K562 (cell line): ENCODE results near the gene TRMT2A. TPM values are rescaled to one million over a fixed set of nuclear protein-coding genes. Genes with fewer than 3 reads are reported as not detected.

Experiments used
- HDGF ChIP-seq: fragments of 450-650 bp; IDR thresholded peaks from 2 replicates; pipeline ENCODE4 v1.6.1; 2016
- MCM2 ChIP-seq: fragments of 450-650 bp; IDR thresholded peaks from 2 replicates; pipeline ENCODE4 v1.6.1; 2017; ENCODE audit warnings: low read depth, mild to moderate bottlenecking
- NCOA6 ChIP-seq: fragments of 450-650 bp; IDR thresholded peaks from 2 replicates; pipeline ENCODE4 v1.6.1; 2017; ENCODE audit warnings: mild to moderate bottlenecking
- NR2C2 ChIP-seq, 2 experiments: fragments of 200-800 bp in 1 of 2; sonication (Bioruptor generic) in 1 of 2; sonication (generic) in 1 of 2; formaldehyde crosslinking in 1 of 2; IDR thresholded peaks; 2 replicates each; pipeline versions ENCODE4 v1.6.1 to v1.8.0; 2016 to 2022; ENCODE audit warnings: mild to moderate bottlenecking in 1 of 2, missing compliant biosample characterization in 1 of 2, missing genetic modification characterization in 1 of 2, missing genetic modification reagents in 1 of 2
- POLR2B ChIP-seq: fragments of 450-650 bp; IDR thresholded peaks from 2 replicates; pipeline ENCODE4 v1.6.1; 2018; ENCODE audit warnings: low read depth; ENCODE audit not compliant: partially characterized antibody
- PTTG1 ChIP-seq: fragments of 450-650 bp; IDR thresholded peaks from 2 replicates; pipeline ENCODE4 v1.6.1; 2016; ENCODE audit warnings: low read depth, mild to moderate bottlenecking, missing genetic modification characterization, missing compliant biosample characterization
- RBFOX2 ChIP-seq: fragments of 200-400 bp; formaldehyde crosslinking; IDR thresholded peaks from 2 replicates; pipeline ENCODE4 v1.6.1; 2017; ENCODE audit warnings: low read depth, mild to moderate bottlenecking, low read length, moderate library complexity
- SIN3B ChIP-seq: fragments of 450-650 bp; IDR thresholded peaks from 2 replicates; pipeline ENCODE4 v1.6.1; 2017; ENCODE audit warnings: low read depth, mild to moderate bottlenecking, moderate library complexity
- SIRT6 ChIP-seq: IDR thresholded peaks from one replicate; pipeline ENCODE4 v1.6.1; 2012; ENCODE audit warnings: low read depth, mild to moderate bottlenecking, control low read depth, inconsistent platforms, low read length, moderate library complexity
- TARDBP ChIP-seq: fragments of 450-650 bp; IDR thresholded peaks from 2 replicates; pipeline ENCODE4 v1.6.1; 2016
- TFAM ChIP-seq: fragments of 250-450 bp; sonication (Bioruptor Pico); conservative IDR thresholded peaks from 2 replicates; pipeline ENCODE4 v1.5.0; 2021; ENCODE audit warnings: mild to moderate bottlenecking, moderate library complexity
- THRA ChIP-seq: fragments of 450-650 bp; IDR thresholded peaks from 2 replicates; pipeline ENCODE4 v1.6.1; 2017; ENCODE audit warnings: mild to moderate bottlenecking, moderate library complexity
- ZNF347 ChIP-seq: fragments of 450-650 bp; formaldehyde crosslinking; IDR thresholded peaks from 2 replicates; pipeline ENCODE4 v1.4.0; 2020; ENCODE audit warnings: low read depth, mild to moderate bottlenecking, moderate library complexity
- ZNF639 ChIP-seq, 2 experiments: fragments of 200-800 bp in 1 of 2; sonication (Bioruptor generic) in 1 of 2; sonication (generic) in 1 of 2; formaldehyde crosslinking in 1 of 2; IDR thresholded peaks in 1 of 2; conservative IDR thresholded peaks in 1 of 2; 2 replicates each; pipeline versions ENCODE4 v1.5.0 to v1.6.1; 2016 to 2020; ENCODE audit warnings: missing compliant biosample characterization in 1 of 2, missing genetic modification characterization in 1 of 2, missing genetic modification reagents in 1 of 2
- ZNF76 ChIP-seq: fragments of 250-450 bp; sonication (Bioruptor Pico); IDR thresholded peaks from 2 replicates; pipeline ENCODE4 v1.4.0; 2020; ENCODE audit warnings: mild to moderate bottlenecking, moderate library complexity, borderline replicate concordance
- polyA plus RNA-seq, 8 experiments: library from polyadenylated mRNA; depleted of rRNA in 4 of 8; stranded (reverse) in 5 of 8; unstranded in 3 of 8; fragments of >200 nt; fragmentation: Nextera tagmentation in 2 of 8; fragmentation: Illumina TruSeq in 1 of 8; extraction: Ambion mirVana in 2 of 8; extraction: Trizol in 1 of 8; gene quantifications; 2 replicates each; pipeline versions ENCODE4 v1.2.1 to v1.2.3, GENCODE V29; 2011 to 2014; ENCODE audit warnings: inconsistent platforms in 1 of 8, missing spikeins in 1 of 8
- total RNA-seq, 7 experiments: library from RNA; depleted of rRNA in 6 of 7; stranded (reverse); fragments of >200 nt in 6 of 7; fragmentation: Illumina TruSeq in 2 of 7; extraction: Trizol in 2 of 7; gene quantifications; 2 replicates each; pipeline versions ENCODE4 v1.2.1 to v1.2.3, GENCODE V29; 2011 to 2021; ENCODE audit warnings: low replicate concordance in 1 of 7
- TF ChIP-seq, protein P1 (sequence below), 2 experiments: fragments of 450-650 bp; IDR thresholded peaks; 2 replicates each; pipeline ENCODE4 v1.6.1; 2018; ENCODE audit warnings: mild to moderate bottlenecking in 2 of 2, low read depth in 1 of 2; ENCODE audit not compliant: partially characterized antibody in 2 of 2
- TF ChIP-seq, protein P2 (sequence below): sonication (generic); formaldehyde crosslinking; IDR thresholded peaks from 2 replicates; pipeline ENCODE4 v1.8.1; 2023; ENCODE audit warnings: mild to moderate bottlenecking, missing genetic modification reagents

TRMT2A gene
- total and polyA plus RNA-seq, 9 of the 15 experiments (the other 6 are each of a cell fraction or from before 2014, with no cell fraction given): 1.6 to 265 (median 140) TPM

DNA sequence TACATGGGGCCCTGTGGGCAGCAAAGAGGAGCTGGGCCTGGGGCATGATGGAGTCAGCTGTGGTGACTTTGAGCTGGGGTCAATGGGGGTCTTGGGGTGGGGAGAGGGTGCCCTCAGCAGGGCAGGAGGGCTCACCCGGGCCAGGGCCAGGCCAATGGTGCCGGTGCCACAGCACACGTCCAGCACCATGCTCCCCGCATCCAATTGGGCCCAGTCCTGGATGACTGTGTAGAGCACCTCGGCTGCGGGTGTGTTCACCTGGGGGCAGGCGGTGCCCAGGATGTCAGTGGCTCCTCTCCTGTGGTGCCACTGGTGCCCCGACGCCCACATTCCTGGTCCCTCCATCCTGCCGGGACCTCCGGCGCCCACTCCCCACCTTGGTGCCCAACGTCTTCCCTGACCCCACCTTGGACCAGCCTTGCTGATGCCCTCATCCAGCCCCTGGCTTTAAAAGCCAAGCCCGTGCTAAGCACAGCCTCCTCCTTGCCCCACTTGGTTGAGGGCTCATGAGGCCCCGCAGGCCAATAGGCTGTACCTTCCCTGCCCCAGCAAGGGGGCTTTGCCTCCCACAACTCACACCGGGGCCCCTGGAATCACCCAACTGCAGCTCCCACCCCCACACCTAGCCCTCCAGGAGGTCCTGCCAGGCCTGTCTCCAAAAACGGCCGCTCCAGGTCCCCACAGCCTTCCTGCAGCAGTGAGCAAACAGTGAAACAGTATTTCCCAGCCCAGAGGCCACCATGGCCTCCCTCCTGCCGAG is 3.3 kb downstream of the TRMT2A start (continued):
- TF ChIP-seq PTTG1 (tag) (no peak), RBFOX2 (peak; percentile 49; the same call in 1 of the 2 replicates), ZNF639 (CRISPR knock-in tag; conservative IDR thresholded peaks at IDR 0.05 in 1 of 2, IDR thresholded peaks at IDR 0.05 in 1 of 2) (no peak), POLR2B (no peak), ZNF347 (CRISPR knock-in tag) (no peak), SIN3B (no peak), MCM2 (no peak), HDGF (no peak), SIRT6 (no peak), THRA (no peak), NR2C2 (CRISPR knock-in tag; IDR thresholded peaks at IDR 0.05) (no peak), NR2C2 (tag; IDR thresholded peaks at IDR 0.05) (no peak), NCOA6 (no peak), TARDBP (no peak), ZNF76 (CRISPR knock-in tag) (no peak), TFAM (CRISPR knock-in tag) (no peak)
- TF ChIP-seq, protein P1, sequence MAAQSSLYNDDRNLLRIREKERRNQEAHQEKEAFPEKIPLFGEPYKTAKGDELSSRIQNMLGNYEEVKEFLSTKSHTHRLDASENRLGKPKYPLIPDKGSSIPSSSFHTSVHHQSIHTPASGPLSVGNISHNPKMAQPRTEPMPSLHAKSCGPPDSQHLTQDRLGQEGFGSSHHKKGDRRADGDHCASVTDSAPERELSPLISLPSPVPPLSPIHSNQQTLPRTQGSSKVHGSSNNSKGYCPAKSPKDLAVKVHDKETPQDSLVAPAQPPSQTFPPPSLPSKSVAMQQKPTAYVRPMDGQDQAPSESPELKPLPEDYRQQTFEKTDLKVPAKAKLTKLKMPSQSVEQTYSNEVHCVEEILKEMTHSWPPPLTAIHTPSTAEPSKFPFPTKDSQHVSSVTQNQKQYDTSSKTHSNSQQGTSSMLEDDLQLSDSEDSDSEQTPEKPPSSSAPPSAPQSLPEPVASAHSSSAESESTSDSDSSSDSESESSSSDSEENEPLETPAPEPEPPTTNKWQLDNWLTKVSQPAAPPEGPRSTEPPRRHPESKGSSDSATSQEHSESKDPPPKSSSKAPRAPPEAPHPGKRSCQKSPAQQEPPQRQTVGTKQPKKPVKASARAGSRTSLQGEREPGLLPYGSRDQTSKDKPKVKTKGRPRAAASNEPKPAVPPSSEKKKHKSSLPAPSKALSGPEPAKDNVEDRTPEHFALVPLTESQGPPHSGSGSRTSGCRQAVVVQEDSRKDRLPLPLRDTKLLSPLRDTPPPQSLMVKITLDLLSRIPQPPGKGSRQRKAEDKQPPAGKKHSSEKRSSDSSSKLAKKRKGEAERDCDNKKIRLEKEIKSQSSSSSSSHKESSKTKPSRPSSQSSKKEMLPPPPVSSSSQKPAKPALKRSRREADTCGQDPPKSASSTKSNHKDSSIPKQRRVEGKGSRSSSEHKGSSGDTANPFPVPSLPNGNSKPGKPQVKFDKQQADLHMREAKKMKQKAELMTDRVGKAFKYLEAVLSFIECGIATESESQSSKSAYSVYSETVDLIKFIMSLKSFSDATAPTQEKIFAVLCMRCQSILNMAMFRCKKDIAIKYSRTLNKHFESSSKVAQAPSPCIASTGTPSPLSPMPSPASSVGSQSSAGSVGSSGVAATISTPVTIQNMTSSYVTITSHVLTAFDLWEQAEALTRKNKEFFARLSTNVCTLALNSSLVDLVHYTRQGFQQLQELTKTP (IDR thresholded peaks at IDR 0.05; ENCODE audit: low read depth in 1 of 2, partially characterized antibody in 2 of 2): no peak
- TF ChIP-seq, protein P2, sequence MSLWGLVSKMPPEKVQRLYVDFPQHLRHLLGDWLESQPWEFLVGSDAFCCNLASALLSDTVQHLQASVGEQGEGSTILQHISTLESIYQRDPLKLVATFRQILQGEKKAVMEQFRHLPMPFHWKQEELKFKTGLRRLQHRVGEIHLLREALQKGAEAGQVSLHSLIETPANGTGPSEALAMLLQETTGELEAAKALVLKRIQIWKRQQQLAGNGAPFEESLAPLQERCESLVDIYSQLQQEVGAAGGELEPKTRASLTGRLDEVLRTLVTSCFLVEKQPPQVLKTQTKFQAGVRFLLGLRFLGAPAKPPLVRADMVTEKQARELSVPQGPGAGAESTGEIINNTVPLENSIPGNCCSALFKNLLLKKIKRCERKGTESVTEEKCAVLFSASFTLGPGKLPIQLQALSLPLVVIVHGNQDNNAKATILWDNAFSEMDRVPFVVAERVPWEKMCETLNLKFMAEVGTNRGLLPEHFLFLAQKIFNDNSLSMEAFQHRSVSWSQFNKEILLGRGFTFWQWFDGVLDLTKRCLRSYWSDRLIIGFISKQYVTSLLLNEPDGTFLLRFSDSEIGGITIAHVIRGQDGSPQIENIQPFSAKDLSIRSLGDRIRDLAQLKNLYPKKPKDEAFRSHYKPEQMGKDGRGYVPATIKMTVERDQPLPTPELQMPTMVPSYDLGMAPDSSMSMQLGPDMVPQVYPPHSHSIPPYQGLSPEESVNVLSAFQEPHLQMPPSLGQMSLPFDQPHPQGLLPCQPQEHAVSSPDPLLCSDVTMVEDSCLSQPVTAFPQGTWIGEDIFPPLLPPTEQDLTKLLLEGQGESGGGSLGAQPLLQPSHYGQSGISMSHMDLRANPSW (CRISPR knock-in tag): no peak; the same call in 1 of the 2 replicates
